ENCODE measurements around the gene SLC25A21.

GRCh38 chr14:37143475-37143874 lies 28.9 kb downstream of the SLC25A21 start:
- no peak for TF ChIP-seq CTCF (IDR thresholded peaks at IDR 0.05)
- no peak for TF ChIP-seq POLR2A (IDR thresholded peaks at IDR 0.05)
